Germinal center (tissue), 1 donor: ENCODE results near the gene NENF.
"Not testable (repeated sequence)": the region's sequence is repeated elsewhere in the genome, so short reads cannot be mapped to it uniquely, and the experiment has no call there.

Experiments
- DNase-seq: peaks from one replicate; pipeline ENCODE4 v3.0.0; 2012; ENCODE audit warnings: mixed read lengths, low spot score

The NENF gene

DNA sequence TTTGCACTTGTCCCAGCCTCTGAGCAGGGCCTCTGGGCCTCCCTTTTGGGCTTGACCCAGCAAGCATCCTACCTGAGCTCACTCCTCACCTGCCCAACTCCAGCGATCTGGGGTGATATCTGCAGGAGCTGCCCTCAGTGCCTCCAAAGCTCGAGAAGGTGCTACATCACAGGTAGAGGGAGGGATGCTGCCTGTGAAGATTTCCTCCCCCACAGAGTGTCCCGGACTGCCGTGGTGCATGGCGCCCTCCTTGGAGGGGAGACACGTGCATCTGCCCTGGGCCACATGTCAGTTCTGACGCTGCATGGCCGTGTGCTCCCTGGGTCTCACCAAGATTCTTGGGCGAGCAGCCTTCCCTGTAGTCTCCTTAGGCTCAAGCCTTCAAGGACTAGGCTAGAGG lies 27.7 kb downstream of the NENF start:
- DNase-seq, result no peak

DNA sequence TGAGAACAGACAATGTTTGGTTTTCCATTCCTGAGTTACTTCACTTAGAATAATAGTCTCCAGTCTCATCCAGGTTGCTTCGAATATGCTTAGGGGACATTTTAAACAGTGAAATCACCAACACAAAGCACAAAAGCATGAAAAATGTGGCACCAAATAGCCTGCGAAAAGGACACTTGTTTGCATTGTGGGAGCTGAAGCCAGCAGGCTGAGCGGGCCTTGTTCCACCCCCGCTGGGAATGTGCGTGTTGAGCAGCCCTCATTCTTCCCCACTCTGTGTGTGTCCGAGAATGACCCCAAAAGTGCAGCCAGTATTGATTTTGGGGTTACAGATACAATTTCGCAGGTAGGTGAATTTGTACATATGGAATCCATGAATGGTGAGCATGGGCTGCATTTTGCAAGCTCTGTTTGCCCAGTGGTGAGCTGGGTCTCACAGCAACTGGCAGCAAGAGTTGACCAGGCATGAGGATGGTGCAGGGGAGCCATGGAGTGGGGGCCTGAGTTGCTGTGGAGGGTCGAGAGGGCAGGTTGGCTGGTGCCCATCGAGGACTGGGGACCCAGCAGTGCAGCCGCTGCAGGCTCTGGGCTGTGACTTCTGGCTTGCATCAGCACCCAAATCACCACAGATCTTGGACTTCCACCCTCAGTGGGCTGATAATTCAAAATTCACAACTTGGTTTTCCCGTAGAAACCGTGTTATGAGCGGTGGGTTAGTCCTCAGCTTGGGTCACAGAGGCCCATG lies 29.4 kb downstream of the NENF start:
- DNase-seq, result no peak

DNA sequence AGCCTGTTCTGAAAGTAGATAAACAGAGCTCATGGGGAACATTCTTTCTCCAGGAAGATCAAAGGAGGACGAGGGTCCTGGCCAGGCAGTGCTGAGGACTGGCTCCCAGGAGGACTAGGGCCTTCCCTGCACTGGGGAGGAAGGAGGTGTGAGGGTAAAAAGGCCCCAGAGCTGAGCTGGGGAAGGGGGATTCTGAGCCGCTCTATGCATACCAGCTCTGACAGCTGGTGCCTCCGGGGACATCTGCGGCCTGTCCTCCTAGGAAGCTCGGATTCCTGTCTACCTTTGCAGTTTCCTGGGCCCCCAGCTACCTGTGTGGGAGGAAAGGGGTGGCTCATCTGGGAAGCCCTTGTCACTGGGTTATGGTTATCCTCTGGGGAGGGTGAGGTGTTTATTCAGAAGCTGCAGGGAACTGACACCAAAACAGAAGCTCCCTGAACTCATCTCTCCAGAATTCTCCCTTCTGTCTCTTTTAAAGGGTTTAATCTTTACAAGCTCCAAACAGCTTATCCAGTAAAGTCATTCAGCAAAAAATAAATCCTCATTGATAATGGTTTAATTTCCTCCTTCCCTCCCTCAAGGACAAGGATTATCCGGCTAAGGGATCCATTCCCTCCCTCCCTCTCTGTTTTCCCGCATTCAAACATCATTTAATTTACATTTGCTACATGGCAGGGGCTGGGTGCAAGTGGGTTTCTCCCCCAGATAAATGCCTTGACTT lies 31.0 kb downstream of the NENF start:
- DNase-seq, result no peak

DNA sequence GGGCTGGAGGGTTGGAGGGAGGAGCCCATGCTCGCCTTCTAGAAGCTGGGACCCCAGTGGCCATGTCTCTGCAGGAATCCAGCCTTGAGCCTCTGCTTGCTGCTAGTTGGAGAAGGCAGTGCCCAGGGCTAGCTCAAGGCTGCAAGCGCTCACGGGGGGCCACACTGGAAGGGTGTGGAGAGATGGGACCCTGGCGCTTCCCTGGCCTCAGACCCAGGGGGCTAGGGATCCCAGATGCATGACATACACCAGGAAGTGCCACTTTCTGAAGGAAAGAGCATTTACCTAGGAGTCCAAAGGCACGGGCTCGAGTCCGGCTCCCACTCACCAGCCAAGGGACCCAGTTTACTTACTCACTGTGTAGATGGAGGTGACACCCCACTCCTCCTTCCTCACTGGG lies 32.6 kb downstream of the NENF start:
- no peak for DNase-seq

DNA sequence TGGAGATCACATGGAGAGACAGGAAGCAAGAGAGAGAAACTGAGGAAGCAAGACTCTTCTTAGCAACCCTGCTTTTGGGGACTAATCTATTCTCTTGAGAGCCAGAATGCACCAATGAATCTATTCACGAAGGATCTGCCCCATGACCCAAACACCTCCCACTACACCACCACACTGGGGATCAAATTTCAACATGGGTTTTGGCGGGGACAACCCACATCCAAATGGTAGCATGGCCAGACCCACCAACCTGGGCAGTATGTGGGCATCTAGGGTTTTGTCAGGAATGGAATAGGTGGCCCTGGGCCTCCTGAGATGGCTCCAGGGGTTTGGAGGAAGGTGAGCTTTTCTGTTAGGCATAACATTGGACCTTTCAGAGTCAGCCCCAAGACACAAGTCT lies 33.7 kb downstream of the NENF start:
- DNase-seq, result no peak

DNA sequence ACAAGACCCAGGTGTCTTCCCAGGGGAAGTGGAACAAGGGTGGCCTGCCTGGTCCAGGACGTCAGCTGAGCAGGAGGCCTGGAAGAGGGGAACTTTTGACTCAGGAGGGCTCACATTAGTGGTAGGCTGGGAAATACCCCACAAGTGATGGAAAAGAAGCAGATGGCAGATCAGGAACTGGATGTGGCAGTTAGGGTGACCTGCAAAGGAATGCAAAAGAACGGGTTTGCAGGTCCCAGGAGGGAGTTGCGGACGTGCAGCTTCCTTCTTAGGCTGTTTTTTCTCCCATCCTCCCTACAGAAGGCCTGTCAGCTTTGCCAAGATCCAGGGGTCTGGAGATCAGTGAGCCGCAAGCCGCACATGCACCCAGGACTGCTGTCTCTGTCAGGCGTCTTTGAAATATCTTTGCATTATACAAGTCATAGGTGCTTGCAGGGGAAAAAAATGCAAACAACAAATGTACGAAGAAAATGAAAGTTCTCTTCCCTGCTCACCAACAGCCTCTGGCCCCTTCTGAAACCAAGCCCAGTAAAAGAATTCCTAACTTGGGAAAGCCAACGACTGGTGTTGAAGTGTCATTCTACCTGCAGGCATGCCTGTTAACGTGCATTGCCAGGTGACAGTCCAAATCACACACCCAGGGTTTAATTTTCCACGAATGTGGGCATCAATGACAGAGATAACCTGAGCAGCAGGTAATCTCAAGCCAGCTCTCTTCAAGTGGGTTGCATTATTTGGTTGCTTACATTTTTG lies 34.4 kb downstream of the NENF start:
- DNase-seq, result no peak

DNA sequence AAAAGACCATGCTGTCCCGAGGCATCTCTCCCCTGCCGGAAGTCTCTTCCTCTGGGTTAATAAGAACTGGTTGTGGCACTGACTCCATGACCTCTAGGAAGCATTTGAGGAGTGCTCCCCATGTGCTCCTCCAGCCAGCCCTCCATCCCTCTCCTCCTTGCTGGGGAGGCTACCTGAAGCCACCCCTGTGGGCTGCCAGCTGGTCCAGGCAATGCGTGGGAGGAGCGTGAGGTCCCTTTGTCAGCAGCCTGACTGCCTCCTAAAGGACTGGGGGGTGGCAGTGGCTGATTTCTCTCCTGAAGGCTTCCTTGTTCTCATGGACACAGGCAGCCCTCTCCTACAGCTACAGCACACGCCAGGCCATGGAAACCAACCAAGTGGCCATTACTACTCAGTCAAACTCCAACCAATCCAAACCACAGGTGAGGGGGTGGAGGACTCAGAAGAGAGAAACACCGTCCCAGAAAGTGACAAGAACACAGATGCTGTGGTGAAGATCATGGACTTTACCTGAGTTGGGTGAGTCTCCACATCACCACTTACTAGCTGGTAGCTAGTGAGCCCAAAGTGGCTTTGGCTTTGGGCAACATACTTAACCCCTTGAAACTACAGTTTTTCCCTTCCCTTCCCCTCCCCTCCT lies 35.2 kb downstream of the NENF start:
- no peak for DNase-seq

DNA sequence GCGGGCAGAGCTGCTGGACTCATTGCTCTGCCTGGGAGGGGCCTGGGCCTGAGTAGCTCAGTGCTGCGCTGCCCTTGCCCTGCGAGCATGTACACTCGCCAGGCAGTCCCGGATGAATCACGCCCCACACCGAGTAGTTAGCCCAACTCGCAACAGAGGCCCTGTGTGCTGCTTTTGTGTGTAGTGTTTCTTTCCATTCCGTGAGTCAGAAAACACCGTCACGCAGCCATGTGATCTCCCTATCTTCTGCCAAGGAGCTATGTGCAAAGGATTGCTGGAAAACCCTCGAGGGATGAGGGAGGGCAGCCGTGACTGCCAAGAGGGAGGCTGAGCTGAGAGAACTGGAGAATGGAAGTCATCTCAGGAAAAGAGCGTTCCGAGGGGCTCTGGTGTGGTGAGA lies 37.3 kb downstream of the NENF start:
- DNase-seq, result no peak

DNA sequence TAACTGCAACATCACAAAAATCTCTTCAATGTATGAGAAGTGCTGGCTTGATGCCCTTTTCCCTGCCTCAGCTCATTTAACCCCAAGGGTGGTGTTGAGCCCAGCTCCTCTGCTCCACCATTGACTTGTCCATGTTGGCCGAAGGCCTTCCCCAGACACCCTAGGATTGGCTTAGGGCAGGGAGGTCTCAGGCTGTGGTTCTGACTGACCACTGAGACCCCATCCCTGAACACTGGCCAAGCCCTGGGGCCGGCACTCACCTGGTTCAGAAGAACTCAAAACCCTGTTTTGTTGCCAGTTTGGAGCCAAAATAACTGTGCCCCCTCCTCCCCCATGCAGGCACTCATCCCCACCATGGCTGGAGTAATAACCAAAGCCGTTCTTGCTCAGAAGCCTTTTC lies 38.6 kb downstream of the NENF start:
- DNase-seq, result no peak

DNA sequence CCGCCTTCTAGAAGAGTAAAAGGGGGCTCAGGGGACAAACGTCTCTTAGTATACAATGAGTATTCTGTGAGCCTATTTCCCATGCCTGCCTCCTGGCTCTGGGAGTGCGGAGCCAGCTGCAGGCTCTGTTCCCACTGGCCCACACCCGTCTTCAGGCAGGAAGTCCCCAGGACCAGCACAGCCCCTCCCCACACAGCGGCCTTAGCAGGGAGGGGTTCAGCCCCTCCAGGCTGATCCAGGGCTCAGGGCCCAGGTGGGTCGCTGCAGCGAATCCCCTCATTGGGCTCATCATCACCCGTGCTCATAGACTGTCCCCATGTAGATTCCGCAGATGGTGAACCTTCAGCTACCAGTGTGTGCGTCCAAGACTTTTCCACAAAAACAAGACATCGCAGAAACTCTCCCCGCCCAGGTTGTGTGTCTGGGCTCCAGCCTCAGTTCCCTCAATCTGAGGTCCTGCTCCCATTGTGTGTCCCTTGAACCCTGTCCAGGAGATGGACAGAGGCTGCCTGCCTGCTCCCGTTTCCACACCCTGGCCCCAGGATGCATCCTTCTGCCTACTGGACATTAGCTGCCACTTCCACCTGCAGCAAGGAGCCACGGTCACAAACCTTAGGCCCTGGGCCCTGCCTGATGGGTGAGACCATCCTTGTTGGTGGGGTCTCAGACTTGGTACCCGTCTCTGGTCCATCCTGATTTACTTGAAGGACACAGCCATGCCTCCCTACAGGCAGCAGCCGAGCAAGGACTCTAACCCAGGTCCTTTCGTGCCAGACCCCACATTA lies 39.4 kb downstream of the NENF start:
- no peak for DNase-seq

DNA sequence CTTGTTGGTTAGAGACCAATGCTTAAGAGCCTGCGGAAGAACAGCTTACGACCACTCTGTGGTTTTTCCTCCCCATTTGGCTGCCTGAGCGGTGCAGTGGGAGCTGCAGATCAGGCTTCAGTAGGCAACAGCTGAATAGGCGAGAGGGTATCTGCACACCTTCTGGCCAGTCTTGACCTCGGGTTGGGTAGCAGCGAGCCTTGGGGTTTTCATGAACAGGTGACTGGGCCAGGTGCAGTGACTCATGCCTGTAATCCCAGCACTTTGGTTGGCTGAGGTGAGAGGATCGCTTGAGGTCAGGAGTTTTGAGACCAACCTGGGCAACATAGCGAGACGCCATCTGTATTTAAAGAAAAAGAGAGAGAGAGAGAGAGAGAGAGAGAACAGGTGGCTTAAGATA lies 41.0 kb downstream of the NENF start:
- no peak for DNase-seq

DNA sequence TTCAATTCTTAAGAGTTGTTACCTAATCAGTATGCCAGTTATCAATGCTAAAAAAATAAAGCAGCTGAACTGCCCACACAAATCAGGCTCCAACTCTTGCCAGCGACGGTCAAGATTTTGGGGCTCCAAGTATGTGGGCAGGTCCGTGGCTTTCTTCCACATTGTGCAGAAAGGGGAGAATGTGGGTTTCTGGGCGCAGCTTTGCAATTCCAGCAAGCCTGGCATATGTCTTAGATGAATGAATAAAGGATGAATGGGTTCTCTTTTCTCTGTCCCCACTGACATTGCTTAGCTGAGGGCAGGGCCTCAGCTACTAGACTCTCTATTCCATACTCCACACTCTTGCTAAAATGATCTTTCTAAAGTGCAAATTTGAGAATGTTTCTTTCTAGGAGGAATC lies 42.4 kb downstream of the NENF start:
- DNase-seq, result no peak

DNA sequence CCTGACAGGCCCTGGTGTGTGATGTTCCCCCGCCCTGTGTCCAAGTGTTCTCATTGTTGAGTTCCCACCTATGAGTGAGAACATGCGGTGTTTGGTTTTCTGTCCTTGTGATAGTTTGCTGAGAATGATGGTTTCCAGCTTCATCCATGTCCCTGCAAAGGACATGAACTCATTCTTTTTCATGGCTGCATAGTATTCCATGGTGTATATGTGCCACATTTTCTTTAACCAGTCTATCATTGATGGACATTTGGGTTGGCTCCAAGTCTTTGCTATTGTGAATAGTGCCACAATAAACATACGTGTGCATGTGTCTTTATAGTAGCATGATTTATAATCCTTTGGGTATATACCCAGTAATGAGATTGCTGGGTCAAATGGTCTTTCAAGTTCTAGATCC lies 43.1 kb downstream of the NENF start:
- not testable (repeated sequence) for DNase-seq

DNA sequence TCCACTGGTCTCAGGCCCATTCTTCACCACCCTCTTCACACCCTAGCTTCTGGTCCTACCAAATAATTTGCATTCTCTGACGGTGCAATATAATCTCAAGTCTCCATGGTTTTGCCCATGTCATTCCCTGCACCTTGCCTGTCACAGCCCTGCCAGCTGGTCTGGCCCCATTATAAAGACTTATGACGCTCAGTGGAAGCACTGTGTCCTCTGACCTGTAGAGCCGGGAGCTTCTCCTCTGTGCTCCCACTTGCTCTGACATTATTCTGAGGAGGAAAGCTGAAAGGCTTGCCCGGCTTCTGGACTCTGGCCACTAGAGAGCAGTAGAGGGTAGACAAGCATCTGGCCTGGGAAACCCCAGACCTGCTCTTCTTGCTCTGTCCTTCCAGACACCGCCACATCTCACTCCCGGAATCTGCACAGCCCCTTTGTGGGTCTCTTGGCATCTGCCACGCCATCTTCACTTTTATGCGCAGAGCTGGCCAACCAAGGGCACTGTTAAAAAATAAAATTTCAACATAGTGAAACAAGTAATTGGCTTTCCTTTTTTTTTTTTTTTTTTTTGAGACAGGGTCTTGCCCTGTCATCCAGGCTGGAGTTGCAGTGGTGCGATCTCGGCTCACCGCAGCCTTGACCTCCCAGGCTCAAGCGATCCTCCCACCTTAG lies 44.4 kb downstream of the NENF start:
- DNase-seq, result peak; percentile 78

DNA sequence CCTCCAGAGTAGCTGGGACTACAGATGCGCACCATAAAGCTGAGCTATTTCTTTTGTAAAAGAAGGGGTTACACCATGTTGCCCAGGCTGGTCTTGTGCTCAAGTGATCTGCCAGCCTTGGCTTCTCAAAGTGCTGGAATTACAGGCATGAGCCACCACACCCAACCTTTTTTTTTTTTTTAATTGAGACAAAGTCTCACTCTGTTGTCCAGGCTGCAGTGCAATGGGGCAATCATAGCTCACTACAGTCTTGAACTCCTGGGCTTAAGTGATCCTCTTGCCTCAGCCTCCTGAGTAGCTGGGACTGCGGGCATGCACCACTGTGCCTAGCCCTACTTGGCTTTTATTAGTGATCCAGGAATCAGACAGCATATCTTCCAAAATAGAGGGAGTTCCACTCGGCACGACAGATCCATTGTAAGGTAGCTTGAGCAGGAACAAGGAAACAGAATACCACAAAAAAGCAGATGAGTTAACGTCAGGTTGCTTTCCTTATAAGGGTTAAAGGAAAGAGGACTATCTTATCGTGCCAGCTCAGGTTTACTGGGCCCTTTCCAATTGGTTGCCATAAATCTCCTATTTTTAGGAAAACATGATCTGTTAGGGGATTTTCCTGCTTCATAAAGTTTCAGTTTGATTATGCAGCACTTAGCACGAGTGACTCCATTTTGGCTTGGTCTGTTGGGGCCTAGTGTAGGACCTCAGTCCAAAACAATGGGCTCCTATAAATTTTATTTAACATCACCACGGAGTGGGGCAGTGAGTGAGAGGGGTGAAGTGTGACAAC lies 45.2 kb downstream of the NENF start:
- DNase-seq, result no peak

DNA sequence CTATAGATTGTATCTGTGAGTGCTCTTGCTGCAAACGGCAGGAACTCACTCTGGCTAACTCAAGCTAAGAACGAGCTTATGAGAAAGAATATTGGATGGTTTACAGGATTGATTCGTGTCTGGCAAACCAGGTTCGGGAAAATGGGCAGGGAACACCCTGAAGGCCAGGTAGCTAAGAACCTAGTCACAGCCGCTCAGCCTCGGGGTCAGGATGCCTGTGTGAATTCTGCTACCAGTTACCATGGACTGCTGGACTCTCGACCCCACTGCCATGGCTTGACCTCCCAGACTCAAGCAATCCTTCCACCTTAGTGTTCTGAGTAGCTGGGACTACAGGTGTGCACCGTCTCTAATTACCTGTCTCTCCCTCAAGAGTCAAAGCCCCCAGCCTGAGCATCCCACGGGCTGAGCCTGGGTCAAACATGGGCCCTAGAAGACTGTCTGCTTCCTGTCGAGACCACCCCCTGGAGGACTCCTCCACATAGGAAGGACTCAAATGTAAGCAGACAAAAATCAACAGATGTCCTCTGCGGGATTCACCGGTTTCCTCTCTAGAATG lies 45.8 kb downstream of the NENF start:
- no peak for DNase-seq

DNA sequence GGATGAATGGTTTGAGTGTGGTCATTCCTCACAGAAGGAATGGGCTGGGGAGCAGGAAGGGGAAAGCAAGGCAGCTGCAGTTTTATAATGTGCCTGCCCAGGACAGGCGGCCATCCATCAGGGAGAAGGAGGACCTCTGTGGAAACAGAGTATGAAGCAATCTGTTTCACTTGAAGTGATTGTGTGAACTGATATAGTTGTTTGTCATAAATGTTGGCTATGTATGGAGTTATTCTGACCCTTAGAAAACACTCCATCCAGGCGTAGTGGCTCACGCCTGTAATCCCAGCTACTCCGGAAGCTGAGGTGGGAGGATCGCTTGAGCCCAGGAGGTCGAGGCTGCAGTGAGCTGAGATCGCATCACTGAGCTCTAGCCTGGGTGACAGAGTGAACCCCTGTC lies 46.5 kb downstream of the NENF start:
- DNase-seq, result no peak

DNA sequence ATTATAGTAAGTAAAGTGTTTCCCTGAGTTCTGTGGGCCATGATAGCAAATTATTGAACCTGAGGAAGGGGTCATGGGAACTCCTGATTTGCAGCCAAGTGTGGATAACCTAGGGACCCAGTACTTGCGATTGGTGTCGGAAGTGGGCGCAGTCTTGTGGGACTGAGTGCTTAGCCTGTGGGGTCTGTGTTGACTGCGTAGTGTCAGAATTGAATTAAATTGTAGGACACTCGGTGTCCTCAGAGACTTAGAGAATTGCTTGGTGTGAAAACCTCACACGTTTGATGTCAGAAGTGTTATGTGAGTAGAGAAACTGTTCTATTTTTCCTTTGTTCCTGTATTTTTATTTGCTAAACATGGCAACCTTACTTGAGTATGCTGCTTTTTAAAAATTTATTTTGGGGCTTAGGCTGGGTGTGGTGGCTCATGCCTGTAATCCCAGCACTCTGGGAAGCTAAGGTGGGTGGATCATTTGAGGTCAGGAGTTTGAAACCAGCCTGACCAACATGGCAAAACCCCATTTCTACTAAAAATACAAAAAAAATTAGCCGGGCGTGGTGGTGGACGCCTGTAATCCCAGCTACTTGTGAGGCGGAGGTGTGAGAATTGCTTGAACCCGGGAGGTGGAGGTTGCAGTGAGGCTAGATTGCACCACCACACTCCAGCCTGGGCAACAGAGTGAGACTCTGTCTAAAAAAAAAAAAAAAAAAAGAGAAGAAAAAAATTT lies 48.2 kb downstream of the NENF start:
- DNase-seq, result not testable (repeated sequence)

DNA sequence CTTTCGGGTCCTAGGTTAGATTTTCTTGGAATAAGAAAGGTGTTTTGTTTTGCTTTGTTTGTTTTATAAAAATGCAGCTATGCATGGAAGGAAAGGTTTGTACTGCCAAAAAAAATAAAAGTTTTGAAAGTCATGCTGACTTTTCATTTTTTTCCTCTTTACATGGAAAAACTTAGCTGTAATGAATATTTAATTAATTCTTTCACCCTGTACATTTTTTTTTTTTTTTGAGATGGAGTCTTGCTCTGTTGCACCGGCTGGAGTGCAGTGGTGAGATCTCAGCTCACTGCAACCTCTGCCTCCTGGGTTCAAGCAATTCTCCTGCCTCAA lies 48.7 kb downstream of the NENF start:
- no peak for DNase-seq
